Measurements from ENCODE around the gene RHBDL1.

The RHBDL1 gene

DNA sequence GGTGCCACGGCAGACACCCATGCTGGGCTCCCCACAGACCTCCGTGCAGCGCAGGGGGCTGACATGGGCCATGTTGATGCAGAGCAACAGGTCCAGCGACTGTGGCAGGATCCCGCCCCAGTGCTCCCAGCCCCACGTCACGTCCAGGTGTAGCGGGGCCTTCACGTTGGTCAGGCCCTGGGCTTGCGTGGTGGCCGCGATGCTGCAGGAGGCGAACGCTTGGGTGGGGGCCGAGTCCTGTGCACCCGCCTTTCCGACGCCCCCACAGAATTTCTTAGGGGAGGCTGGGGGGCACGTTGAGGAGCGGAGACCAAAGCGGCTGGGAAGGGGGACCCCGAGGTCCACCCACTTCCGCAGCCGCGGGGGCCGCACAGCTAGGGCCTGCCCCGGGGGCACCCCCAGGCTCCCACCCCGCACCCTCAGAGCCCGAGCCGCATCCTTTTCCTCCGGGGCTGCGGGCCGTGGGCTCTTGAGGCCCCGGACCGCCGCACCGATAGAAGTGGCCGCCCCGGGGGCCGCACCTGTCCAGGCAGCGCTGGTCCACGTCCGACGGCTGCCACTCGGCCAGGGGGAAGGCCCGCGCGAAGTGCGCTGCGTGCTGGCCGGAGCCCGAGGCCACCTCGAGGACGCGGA, 39.8 kb upstream of the RHBDL1 start (continued):
- TF ChIP-seq, protein P1, sequence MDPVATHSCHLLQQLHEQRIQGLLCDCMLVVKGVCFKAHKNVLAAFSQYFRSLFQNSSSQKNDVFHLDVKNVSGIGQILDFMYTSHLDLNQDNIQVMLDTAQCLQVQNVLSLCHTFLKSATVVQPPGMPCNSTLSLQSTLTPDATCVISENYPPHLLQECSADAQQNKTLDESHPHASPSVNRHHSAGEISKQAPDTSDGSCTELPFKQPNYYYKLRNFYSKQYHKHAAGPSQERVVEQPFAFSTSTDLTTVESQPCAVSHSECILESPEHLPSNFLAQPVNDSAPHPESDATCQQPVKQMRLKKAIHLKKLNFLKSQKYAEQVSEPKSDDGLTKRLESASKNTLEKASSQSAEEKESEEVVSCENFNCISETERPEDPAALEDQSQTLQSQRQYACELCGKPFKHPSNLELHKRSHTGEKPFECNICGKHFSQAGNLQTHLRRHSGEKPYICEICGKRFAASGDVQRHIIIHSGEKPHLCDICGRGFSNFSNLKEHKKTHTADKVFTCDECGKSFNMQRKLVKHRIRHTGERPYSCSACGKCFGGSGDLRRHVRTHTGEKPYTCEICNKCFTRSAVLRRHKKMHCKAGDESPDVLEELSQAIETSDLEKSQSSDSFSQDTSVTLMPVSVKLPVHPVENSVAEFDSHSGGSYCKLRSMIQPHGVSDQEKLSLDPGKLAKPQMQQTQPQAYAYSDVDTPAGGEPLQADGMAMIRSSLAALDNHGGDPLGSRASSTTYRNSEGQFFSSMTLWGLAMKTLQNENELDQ (tag by site-specific recombination; IDR thresholded peaks at IDR 0.05; ENCODE audit: low read depth), result no peak
- TF ChIP-seq IKZF3 (tag by site-specific recombination; IDR thresholded peaks at IDR 0.05), result no peak
- TF ChIP-seq ZNF768 (tag by site-specific recombination; IDR thresholded peaks at IDR 0.05), result 0 out of 2 replicates have a peak, but pooled peaks have one; percentile 33
- TF ChIP-seq, protein P2, sequence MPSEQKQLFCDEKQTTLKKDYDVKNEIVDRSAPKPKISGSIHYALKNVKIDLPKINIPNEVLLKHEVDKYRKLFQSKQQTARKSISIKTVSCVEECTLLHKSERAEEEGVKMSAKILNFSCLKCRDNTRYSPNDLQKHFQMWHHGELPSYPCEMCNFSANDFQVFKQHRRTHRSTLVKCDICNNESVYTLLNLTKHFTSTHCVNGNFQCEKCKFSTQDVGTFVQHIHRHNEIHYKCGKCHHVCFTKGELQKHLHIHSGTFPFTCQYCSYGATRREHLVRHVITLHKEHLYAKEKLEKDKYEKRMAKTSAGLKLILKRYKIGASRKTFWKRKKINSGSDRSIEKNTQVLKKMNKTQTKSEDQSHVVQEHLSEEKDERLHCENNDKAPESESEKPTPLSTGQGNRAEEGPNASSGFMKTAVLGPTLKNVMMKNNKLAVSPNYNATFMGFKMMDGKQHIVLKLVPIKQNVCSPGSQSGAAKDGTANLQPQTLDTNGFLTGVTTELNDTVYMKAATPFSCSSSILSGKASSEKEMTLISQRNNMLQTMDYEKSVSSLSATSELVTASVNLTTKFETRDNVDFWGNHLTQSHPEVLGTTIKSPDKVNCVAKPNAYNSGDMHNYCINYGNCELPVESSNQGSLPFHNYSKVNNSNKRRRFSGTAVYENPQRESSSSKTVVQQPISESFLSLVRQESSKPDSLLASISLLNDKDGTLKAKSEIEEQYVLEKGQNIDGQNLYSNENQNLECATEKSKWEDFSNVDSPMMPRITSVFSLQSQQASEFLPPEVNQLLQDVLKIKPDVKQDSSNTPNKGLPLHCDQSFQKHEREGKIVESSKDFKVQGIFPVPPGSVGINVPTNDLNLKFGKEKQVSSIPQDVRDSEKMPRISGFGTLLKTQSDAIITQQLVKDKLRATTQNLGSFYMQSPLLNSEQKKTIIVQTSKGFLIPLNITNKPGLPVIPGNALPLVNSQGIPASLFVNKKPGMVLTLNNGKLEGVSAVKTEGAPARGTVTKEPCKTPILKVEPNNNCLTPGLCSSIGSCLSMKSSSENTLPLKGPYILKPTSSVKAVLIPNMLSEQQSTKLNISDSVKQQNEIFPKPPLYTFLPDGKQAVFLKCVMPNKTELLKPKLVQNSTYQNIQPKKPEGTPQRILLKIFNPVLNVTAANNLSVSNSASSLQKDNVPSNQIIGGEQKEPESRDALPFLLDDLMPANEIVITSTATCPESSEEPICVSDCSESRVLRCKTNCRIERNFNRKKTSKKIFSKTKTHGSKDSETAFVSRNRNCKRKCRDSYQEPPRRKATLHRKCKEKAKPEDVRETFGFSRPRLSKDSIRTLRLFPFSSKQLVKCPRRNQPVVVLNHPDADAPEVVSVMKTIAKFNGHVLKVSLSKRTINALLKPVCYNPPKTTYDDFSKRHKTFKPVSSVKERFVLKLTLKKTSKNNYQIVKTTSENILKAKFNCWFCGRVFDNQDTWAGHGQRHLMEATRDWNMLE (tag by site-specific recombination; conservative IDR thresholded peaks at IDR 0.05; ENCODE audit: low read depth), result no peak
- no peak for TF ChIP-seq TCF7L2 (IDR thresholded peaks at IDR 0.05; ENCODE audit: borderline replicate concordance, low read depth, low read length)
- peak; percentile 41; the same call in 1 of the 2 replicates for TF ChIP-seq KLF8 (tag by site-specific recombination; IDR thresholded peaks at IDR 0.05)
- TF ChIP-seq, protein P3, sequence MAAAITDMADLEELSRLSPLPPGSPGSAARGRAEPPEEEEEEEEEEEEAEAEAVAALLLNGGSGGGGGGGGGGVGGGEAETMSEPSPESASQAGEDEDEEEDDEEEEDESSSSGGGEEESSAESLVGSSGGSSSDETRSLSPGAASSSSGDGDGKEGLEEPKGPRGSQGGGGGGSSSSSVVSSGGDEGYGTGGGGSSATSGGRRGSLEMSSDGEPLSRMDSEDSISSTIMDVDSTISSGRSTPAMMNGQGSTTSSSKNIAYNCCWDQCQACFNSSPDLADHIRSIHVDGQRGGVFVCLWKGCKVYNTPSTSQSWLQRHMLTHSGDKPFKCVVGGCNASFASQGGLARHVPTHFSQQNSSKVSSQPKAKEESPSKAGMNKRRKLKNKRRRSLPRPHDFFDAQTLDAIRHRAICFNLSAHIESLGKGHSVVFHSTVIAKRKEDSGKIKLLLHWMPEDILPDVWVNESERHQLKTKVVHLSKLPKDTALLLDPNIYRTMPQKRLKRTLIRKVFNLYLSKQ (tag by site-specific recombination; IDR thresholded peaks at IDR 0.05; ENCODE audit: borderline replicate concordance), result no peak
- no peak for TF ChIP-seq ZNF514 (tag by site-specific recombination; IDR thresholded peaks at IDR 0.05)
- TF ChIP-seq, protein P4, sequence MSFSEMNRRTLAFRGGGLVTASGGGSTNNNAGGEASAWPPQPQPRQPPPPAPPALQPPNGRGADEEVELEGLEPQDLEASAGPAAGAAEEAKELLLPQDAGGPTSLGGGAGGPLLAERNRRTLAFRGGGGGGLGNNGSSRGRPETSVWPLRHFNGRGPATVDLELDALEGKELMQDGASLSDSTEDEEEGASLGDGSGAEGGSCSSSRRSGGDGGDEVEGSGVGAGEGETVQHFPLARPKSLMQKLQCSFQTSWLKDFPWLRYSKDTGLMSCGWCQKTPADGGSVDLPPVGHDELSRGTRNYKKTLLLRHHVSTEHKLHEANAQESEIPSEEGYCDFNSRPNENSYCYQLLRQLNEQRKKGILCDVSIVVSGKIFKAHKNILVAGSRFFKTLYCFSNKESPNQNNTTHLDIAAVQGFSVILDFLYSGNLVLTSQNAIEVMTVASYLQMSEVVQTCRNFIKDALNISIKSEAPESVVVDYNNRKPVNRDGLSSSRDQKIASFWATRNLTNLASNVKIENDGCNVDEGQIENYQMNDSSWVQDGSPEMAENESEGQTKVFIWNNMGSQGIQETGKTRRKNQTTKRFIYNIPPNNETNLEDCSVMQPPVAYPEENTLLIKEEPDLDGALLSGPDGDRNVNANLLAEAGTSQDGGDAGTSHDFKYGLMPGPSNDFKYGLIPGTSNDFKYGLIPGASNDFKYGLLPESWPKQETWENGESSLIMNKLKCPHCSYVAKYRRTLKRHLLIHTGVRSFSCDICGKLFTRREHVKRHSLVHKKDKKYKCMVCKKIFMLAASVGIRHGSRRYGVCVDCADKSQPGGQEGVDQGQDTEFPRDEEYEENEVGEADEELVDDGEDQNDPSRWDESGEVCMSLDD (tag by site-specific recombination; IDR thresholded peaks at IDR 0.05), result no peak
- TF ChIP-seq KLF10 (tag by site-specific recombination; IDR thresholded peaks at IDR 0.05), result no peak
- no peak for TF ChIP-seq ZNF548 (tag by site-specific recombination; IDR thresholded peaks at IDR 0.05)
- TF ChIP-seq ZNF354C (tag by site-specific recombination; IDR thresholded peaks at IDR 0.05; ENCODE audit: borderline replicate concordance, low read depth), result no peak
- TF ChIP-seq ZNF530 (tag by site-specific recombination; IDR thresholded peaks at IDR 0.05; ENCODE audit: low read depth), result no peak
- no peak for TF ChIP-seq ZNF830 (tag by site-specific recombination; IDR thresholded peaks at IDR 0.05; ENCODE audit: low read depth)
- TF ChIP-seq SETDB1 (IDR thresholded peaks at IDR 0.05; ENCODE audit: insufficient read length, low read length), result no peak
- TF ChIP-seq ZNF747 (tag by site-specific recombination; IDR thresholded peaks at IDR 0.05), result no peak
- no peak for TF ChIP-seq OVOL3 (tag by site-specific recombination; IDR thresholded peaks at IDR 0.05)
- TF ChIP-seq BCL11B (tag by site-specific recombination; IDR thresholded peaks at IDR 0.05; ENCODE audit: low read depth), result no peak
- no peak for TF ChIP-seq ZNF544 (tag by site-specific recombination; IDR thresholded peaks at IDR 0.05)
- TF ChIP-seq, protein P5, sequence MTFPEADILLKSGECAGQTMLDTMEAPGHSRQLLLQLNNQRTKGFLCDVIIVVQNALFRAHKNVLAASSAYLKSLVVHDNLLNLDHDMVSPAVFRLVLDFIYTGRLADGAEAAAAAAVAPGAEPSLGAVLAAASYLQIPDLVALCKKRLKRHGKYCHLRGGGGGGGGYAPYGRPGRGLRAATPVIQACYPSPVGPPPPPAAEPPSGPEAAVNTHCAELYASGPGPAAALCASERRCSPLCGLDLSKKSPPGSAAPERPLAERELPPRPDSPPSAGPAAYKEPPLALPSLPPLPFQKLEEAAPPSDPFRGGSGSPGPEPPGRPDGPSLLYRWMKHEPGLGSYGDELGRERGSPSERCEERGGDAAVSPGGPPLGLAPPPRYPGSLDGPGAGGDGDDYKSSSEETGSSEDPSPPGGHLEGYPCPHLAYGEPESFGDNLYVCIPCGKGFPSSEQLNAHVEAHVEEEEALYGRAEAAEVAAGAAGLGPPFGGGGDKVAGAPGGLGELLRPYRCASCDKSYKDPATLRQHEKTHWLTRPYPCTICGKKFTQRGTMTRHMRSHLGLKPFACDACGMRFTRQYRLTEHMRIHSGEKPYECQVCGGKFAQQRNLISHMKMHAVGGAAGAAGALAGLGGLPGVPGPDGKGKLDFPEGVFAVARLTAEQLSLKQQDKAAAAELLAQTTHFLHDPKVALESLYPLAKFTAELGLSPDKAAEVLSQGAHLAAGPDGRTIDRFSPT (tag by site-specific recombination; IDR thresholded peaks at IDR 0.05), result no peak
- no peak for TF ChIP-seq MYNN (tag by site-specific recombination; IDR thresholded peaks at IDR 0.05; ENCODE audit: borderline replicate concordance)
- TF ChIP-seq ZNF211 (tag by site-specific recombination; IDR thresholded peaks at IDR 0.05; ENCODE audit: low read depth), result no peak
- no peak for TF ChIP-seq ZNF223 (tag by site-specific recombination; IDR thresholded peaks at IDR 0.05)
- TF ChIP-seq ZNF707 (tag by site-specific recombination; IDR thresholded peaks at IDR 0.05), result no peak
- TF ChIP-seq ZNF624 (tag by site-specific recombination; IDR thresholded peaks at IDR 0.05), result no peak
- no peak; the same call in 1 of the 2 replicates for TF ChIP-seq ZSCAN30 (tag by site-specific recombination; IDR thresholded peaks at IDR 0.05)
- no peak for TF ChIP-seq ZNF221 (tag by site-specific recombination; IDR thresholded peaks at IDR 0.05; ENCODE audit: borderline replicate concordance)
